ENCODE measurements around the gene PALD1.

PALD1 gene

GRCh38 chr10:70555371-70555770 lies 76.8 kb downstream of the PALD1 start:
- DNase-seq (ENCODE audit: low read depth): no peak
- TF ChIP-seq CTCF (IDR thresholded peaks at IDR 0.05; ENCODE audit: control insufficient read depth, extremely low read depth, insufficient read depth): no peak
- no peak overlapping the region for H3K4me3 ChIP-seq (ENCODE audit: low read depth, low read length)

- TF ChIP-seq CTCF (IDR thresholded peaks at IDR 0.05; ENCODE audit: control insufficient read depth, extremely low read depth, insufficient read depth): no peak
- DNase-seq (ENCODE audit: low read depth): no peak
Observed at GRCh38 chr10:70557086-70557845, 78.7 kb downstream of the PALD1 start.

GRCh38 chr10:70557876-70558275 lies 79.3 kb downstream of the PALD1 start:
- no peak overlapping the region for H3K4me3 ChIP-seq (ENCODE audit: low read depth, low read length)
- DNase-seq (ENCODE audit: low read depth): no peak
- no peak for TF ChIP-seq CTCF (IDR thresholded peaks at IDR 0.05; ENCODE audit: control insufficient read depth, extremely low read depth, insufficient read depth)

More at GRCh38 chr10:70557086-70557845, 78.7 kb downstream of the PALD1 start:
- H3K4me3 ChIP-seq (ENCODE audit: low read depth, low read length): no peak overlapping the region

DNA sequence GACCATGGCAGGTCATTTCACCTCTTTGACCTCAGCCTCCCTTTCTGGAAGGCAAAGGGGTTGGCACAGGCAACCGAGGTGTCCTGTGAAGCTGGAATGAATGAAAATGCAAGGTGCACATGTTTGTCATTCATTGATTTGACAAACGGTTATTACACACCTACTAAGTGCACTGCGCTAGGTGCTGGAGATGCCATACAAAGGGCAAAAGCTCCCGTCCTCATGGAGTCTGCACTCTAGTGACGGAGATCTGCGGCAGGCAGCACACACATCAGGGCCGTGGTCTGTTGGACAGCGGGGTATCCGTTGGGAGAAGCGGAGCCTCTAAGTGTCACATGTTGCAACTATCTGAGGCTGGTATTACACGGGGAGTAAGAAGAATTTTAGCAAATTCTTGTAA lies 79.7 kb downstream of the PALD1 start:
- no peak for TF ChIP-seq CTCF (IDR thresholded peaks at IDR 0.05; ENCODE audit: control insufficient read depth, extremely low read depth, insufficient read depth)
- no peak overlapping the region for H3K4me3 ChIP-seq (ENCODE audit: low read depth, low read length)
- DNase-seq (ENCODE audit: low read depth): no peak

DNA sequence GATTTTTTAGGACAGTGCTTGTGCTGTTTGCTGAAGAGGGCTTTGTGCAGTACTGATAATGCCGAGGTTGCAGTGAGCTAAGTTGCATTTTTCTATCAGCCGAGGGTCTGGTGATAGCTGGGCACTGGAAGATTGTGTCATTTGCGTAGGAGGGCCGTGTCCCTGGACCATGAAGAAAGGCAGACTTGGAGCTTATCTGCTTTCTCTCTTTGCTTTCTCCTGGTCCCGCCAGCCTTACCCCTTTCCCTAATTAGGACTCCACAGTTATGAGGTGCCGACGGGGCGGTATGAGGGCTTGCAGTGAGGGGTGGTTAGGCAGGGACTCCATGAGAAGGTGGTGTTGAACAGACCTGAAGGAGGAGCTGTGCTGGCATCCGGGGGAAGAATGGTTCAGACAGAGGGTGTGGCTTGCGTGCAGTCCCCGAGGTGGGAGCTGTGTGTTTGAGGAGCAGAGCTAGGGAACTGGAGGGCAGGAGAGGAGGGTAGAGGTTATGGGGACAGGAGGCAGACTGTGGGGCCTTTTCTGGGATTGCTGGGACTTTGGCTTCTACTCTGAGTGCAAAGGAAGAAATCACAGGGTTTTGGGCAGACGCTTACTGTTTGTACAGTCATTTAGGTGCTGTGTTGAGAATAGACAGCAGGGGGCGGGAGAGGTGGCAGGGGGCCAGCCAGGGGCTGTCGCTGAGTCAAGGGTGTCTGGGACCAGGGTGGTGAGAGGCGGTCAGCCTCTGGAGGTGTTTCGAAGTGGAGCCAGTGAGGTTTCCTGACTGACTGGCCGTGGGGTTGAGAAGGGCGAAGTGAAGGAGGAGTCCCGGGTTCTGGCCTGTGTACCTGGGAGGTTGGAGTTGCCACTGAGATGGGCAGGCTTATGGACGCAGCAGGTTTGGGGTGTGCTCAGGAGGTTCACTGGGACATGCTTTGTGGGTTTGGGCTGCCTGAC lies 80.6 kb downstream of the PALD1 start:
- H3K4me3 ChIP-seq (ENCODE audit: low read depth, low read length): no peak overlapping the region
- peak; percentile 52 for TF ChIP-seq CTCF (IDR thresholded peaks at IDR 0.05; ENCODE audit: control insufficient read depth, extremely low read depth, insufficient read depth)
- no peak for DNase-seq (ENCODE audit: low read depth)

GRCh38 chr10:70559861-70560260 lies 81.3 kb downstream of the PALD1 start:
- no peak for DNase-seq (ENCODE audit: low read depth)
- no peak overlapping the region for H3K4me3 ChIP-seq (ENCODE audit: low read depth, low read length)
- TF ChIP-seq CTCF (IDR thresholded peaks at IDR 0.05; ENCODE audit: control insufficient read depth, extremely low read depth, insufficient read depth): no peak
